SK-N-SH treated with all-trans-retinoic acid at 6 μM for 48 hours (cell line): ENCODE results near the gene SLC17A2.

ENCODE experiments used
- ATAC-seq: fragments of 200-7000 bp; cut with Tn5 transposase; 3 replicates; pipeline ENCODE4 v1.9.1; 2020; ENCODE audit warnings: mild to moderate bottlenecking, moderate library complexity
- ARNTL ChIP-seq: fragments of 450-650 bp; formaldehyde crosslinking; IDR thresholded peaks from 2 replicates; pipeline ENCODE4 v1.5.0; 2020; ENCODE audit warnings: low read depth, mild to moderate bottlenecking, moderate library complexity, borderline replicate concordance
- BACH2 ChIP-seq: fragments of 250-450 bp; sonication (Bioruptor Pico); IDR thresholded peaks from 2 replicates; pipeline ENCODE4 v1.9.0; 2021; ENCODE audit warnings: mild to moderate bottlenecking, borderline replicate concordance
- CSDC2 ChIP-seq: fragments of 250-450 bp; sonication (Bioruptor Pico); IDR thresholded peaks from 2 replicates; pipeline ENCODE4 v1.5.0; 2020; ENCODE audit warnings: mild to moderate bottlenecking, moderate library complexity
- CSRNP3 ChIP-seq: fragments of 250-450 bp; sonication (Bioruptor Pico); IDR thresholded peaks from 2 replicates; pipeline ENCODE4 v1.5.1; 2021; ENCODE audit warnings: mild to moderate bottlenecking, moderate library complexity
- ESRRG ChIP-seq: fragments of 250-450 bp; sonication (Bioruptor Pico); IDR thresholded peaks from 2 replicates; pipeline ENCODE4 v1.6.1; 2021; ENCODE audit warnings: mild to moderate bottlenecking
- GLIS3 ChIP-seq: fragments of 250-450 bp; sonication (Bioruptor Pico); IDR thresholded peaks from 2 replicates; pipeline ENCODE4 v1.5.0; 2020; ENCODE audit warnings: mild to moderate bottlenecking, moderate library complexity
- ISL1 ChIP-seq: fragments of 250-450 bp; sonication (Bioruptor Pico); IDR thresholded peaks from 2 replicates; pipeline ENCODE4 v2.1.2; 2022; ENCODE audit warnings: mild to moderate bottlenecking, moderate library complexity
- OSR1 ChIP-seq: fragments of 250-450 bp; sonication (Bioruptor Pico); IDR thresholded peaks from 2 replicates; pipeline ENCODE4 v1.8.0; 2022; ENCODE audit warnings: moderate library complexity, mild to moderate bottlenecking, inconsistent platforms
- PATZ1 ChIP-seq: fragments of 250-450 bp; sonication (Bioruptor Pico); IDR thresholded peaks from 2 replicates; pipeline ENCODE4 v1.8.0; 2020; ENCODE audit warnings: mild to moderate bottlenecking, moderate library complexity, borderline replicate concordance
- POU6F1 ChIP-seq: fragments of 250-450 bp; sonication (Bioruptor Pico); IDR thresholded peaks from 2 replicates; pipeline ENCODE4 v1.8.0; 2021; ENCODE audit warnings: low read depth, mild to moderate bottlenecking, moderate library complexity, borderline replicate concordance
- PPARA ChIP-seq: fragments of 250-450 bp; sonication (Bioruptor Pico); IDR thresholded peaks from 2 replicates; pipeline ENCODE4 v1.5.0; 2020; ENCODE audit warnings: mild to moderate bottlenecking, borderline replicate concordance
- RARB ChIP-seq: fragments of 250-450 bp; sonication (Bioruptor Pico); IDR thresholded peaks from 2 replicates; pipeline ENCODE4 v1.8.0; 2021; ENCODE audit warnings: mild to moderate bottlenecking, moderate library complexity
- SNAI2 ChIP-seq: fragments of 250-450 bp; sonication (Bioruptor Pico); IDR thresholded peaks from 2 replicates; pipeline ENCODE4 v1.5.0; 2020; ENCODE audit warnings: mild to moderate bottlenecking, moderate library complexity
- TOX ChIP-seq: fragments of 250-450 bp; sonication (Bioruptor Pico); IDR thresholded peaks from 2 replicates; pipeline ENCODE4 v1.8.0; 2021; ENCODE audit warnings: mild to moderate bottlenecking, moderate library complexity, borderline replicate concordance
- TSHZ2 ChIP-seq: fragments of 250-450 bp; sonication (Bioruptor Pico); IDR thresholded peaks from 2 replicates; pipeline ENCODE4 v1.5.0; 2020; ENCODE audit warnings: mild to moderate bottlenecking, moderate library complexity
- ZC3H10 ChIP-seq: fragments of 250-450 bp; sonication (Bioruptor Pico); IDR thresholded peaks from 2 replicates; pipeline ENCODE4 v1.5.1; 2021; ENCODE audit warnings: mild to moderate bottlenecking, moderate library complexity
- ZFP3 ChIP-seq: fragments of 250-450 bp; sonication (Bioruptor Pico); IDR thresholded peaks from 2 replicates; pipeline ENCODE4 v1.5.0; 2020; ENCODE audit warnings: mild to moderate bottlenecking, moderate library complexity
- ZFP30 ChIP-seq: fragments of 450-650 bp; formaldehyde crosslinking; IDR thresholded peaks from 2 replicates; pipeline ENCODE4 v1.5.0; 2022; ENCODE audit warnings: mild to moderate bottlenecking, moderate library complexity
- ZNF565 ChIP-seq: fragments of 450-650 bp; formaldehyde crosslinking; conservative IDR thresholded peaks from 2 replicates; pipeline ENCODE4 v1.5.0; 2020; ENCODE audit warnings: low read depth, mild to moderate bottlenecking, moderate library complexity
- ZNF70 ChIP-seq: fragments of 450-650 bp; formaldehyde crosslinking; IDR thresholded peaks from 2 replicates; pipeline ENCODE4 v1.5.0; 2020; ENCODE audit warnings: mild to moderate bottlenecking, moderate library complexity
- ZNF8 ChIP-seq: fragments of 450-650 bp; formaldehyde crosslinking; IDR thresholded peaks from 2 replicates; pipeline ENCODE4 v1.5.0; 2020; ENCODE audit warnings: mild to moderate bottlenecking, moderate library complexity

The SLC17A2 gene

GRCh38 chr6:25911351-25911750, 19.1 kb downstream of the SLC17A2 start:
- no peak for TF ChIP-seq SNAI2 (CRISPR knock-in tag)
- TF ChIP-seq PATZ1 (CRISPR knock-in tag), result no peak
- no peak for TF ChIP-seq ZNF565 (CRISPR knock-in tag)
- TF ChIP-seq RARB (CRISPR knock-in tag), result no peak
- no peak for TF ChIP-seq PPARA (CRISPR knock-in tag)
- no peak for TF ChIP-seq ZFP3 (CRISPR knock-in tag)
- TF ChIP-seq POU6F1 (CRISPR knock-in tag), result no peak
- TF ChIP-seq ZNF70 (CRISPR knock-in tag), result no peak
- no peak for ATAC-seq

GRCh38 chr6:25907475-25908014, 22.9 kb downstream of the SLC17A2 start:
- ATAC-seq, result no peak
- TF ChIP-seq SNAI2 (CRISPR knock-in tag) (no peak), CSRNP3 (CRISPR knock-in tag) (no peak), ZNF565 (CRISPR knock-in tag) (no peak), TSHZ2 (no peak), ARNTL (no peak), BACH2 (no peak), RARB (CRISPR knock-in tag) (no peak), CSDC2 (CRISPR knock-in tag) (no peak), PATZ1 (CRISPR knock-in tag) (no peak), POU6F1 (CRISPR knock-in tag) (no peak), TOX (CRISPR knock-in tag) (no peak), ISL1 (CRISPR knock-in tag) (no peak), ZC3H10 (CRISPR knock-in tag) (no peak)

GRCh38 chr6:25903467-25904099, 26.9 kb downstream of the SLC17A2 start:
- ATAC-seq, result no peak
- TF ChIP-seq CSDC2 (CRISPR knock-in tag) (no peak), GLIS3 (no peak), ESRRG (CRISPR knock-in tag) (no peak), OSR1 (CRISPR knock-in tag) (no peak), PATZ1 (CRISPR knock-in tag) (no peak), PPARA (CRISPR knock-in tag) (no peak), CSRNP3 (CRISPR knock-in tag) (no peak), ZFP30 (CRISPR knock-in tag) (no peak), ISL1 (CRISPR knock-in tag) (no peak), ZNF8 (CRISPR knock-in tag) (no peak), ZNF70 (CRISPR knock-in tag) (no peak), RARB (CRISPR knock-in tag) (no peak), ZFP3 (CRISPR knock-in tag) (no peak)
